ENCODE data around the gene OR52H1. TPM values are rescaled to one million over a fixed set of nuclear protein-coding genes. Genes with fewer than 3 reads are reported as not detected.

Gene OR52H1
- total and polyA plus RNA-seq, 9 of the 15 experiments (the other 6 are each of a cell fraction or from before 2014, with no cell fraction given), result 0.15 TPM; not detected in 8

- TF ChIP-seq, protein P1, sequence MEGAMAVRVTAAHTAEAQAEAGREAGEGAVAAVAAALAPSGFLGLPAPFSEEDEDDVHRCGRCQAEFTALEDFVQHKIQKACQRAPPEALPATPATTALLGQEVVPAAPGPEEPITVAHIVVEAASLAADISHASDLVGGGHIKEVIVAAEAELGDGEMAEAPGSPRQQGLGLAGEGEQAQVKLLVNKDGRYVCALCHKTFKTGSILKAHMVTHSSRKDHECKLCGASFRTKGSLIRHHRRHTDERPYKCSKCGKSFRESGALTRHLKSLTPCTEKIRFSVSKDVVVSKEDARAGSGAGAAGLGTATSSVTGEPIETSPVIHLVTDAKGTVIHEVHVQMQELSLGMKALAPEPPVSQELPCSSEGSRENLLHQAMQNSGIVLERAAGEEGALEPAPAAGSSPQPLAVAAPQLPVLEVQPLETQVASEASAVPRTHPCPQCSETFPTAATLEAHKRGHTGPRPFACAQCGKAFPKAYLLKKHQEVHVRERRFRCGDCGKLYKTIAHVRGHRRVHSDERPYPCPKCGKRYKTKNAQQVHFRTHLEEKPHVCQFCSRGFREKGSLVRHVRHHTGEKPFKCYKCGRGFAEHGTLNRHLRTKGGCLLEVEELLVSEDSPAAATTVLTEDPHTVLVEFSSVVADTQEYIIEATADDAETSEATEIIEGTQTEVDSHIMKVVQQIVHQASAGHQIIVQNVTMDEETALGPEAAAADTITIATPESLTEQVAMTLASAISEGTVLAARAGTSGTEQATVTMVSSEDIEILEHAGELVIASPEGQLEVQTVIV (CRISPR knock-in tag; IDR thresholded peaks at IDR 0.05; ENCODE audit: borderline replicate concordance), result no peak
- TF ChIP-seq PML (IDR thresholded peaks at IDR 0.05; ENCODE audit: low read length), result 0 out of 2 replicates have a peak, but pooled peaks have one; percentile 34
- TF ChIP-seq ZNF57 (CRISPR knock-in tag; IDR thresholded peaks at IDR 0.05), result no peak
- TF ChIP-seq DPF2 (IDR thresholded peaks at IDR 0.05), result peak; percentile 77
- TF ChIP-seq CXXC5 (CRISPR knock-in tag; IDR thresholded peaks at IDR 0.05), result peak; percentile 12; the same call in 1 of the 2 replicates
- TF ChIP-seq TRIM24 (IDR thresholded peaks at IDR 0.05), result peak; percentile 12 to 42; a peak in 2 of 4 replicates
- peak; percentile 64 for TF ChIP-seq MTA2 (IDR thresholded peaks at IDR 0.05; ENCODE audit: low read depth)
- TF ChIP-seq LEF1 (IDR thresholded peaks at IDR 0.05), result peak; percentile 68
- TF ChIP-seq, protein P2, sequence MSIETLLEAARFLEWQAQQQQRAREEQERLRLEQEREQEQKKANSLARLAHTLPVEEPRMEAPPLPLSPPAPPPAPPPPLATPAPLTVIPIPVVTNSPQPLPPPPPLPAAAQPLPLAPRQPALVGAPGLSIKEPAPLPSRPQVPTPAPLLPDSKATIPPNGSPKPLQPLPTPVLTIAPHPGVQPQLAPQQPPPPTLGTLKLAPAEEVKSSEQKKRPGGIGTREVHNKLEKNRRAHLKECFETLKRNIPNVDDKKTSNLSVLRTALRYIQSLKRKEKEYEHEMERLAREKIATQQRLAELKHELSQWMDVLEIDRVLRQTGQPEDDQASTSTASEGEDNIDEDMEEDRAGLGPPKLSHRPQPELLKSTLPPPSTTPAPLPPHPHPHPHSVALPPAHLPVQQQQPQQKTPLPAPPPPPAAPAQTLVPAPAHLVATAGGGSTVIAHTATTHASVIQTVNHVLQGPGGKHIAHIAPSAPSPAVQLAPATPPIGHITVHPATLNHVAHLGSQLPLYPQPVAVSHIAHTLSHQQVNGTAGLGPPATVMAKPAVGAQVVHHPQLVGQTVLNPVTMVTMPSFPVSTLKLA (conservative IDR thresholded peaks at IDR 0.05), result peak in 1 of 2 experiments; percentile 40; a peak in 1 of 4 replicates
- no peak for TF ChIP-seq ZNF75A (CRISPR knock-in tag; IDR thresholded peaks at IDR 0.05)
Observed at GRCh38 chr11:5531053-5531831, 17.1 kb downstream of the OR52H1 start (continued).
